Esophagus muscularis mucosa (tissue), 4 donors: ENCODE measurements around the gene ZFHX3. TPM values are rescaled to one million over a fixed set of nuclear protein-coding genes. Genes with fewer than 3 reads are reported as not detected.

ENCODE experiments used
- DNase-seq: peaks from one replicate; pipeline ENCODE4 v3.0.0-alpha.2; 2017; ENCODE audit errors: extremely low spot score
- H3K27ac ChIP-seq, 4 donors: fragments of 200-600 bp; sonication (generic); replicated peaks in 1 of 4; 1 replicate in 3 of 4; 2 replicates in 1 of 4; pipeline ENCODE4 v1.5.1; 2016 to 2019; ENCODE audit warnings: mild to moderate bottlenecking in 1 of 4
- H3K27me3 ChIP-seq, 4 donors: fragments of 200-600 bp; sonication (generic); one replicate each; pipeline versions ENCODE4 v1.5.1 to v1.6.0; 2016 to 2019
- H3K36me3 ChIP-seq, 4 donors: fragments of 200-600 bp; sonication (generic); one replicate each; pipeline ENCODE4 v1.5.1; 2016 to 2019
- H3K4me1 ChIP-seq, 4 donors: fragments of 200-600 bp; sonication (generic); one replicate each; pipeline ENCODE4 v1.5.1; 2016 to 2019
- H3K4me3 ChIP-seq, 4 donors: fragments of 200-600 bp; sonication (generic); 1 replicate in 2 of 4; 2 replicates in 2 of 4; pipeline ENCODE4 v1.5.1; 2016 to 2019; ENCODE audit warnings: mild to moderate bottlenecking in 4 of 4, moderate library complexity in 1 of 4
- H3K9me3 ChIP-seq, 4 donors: fragments of 200-600 bp; sonication (generic); 1 replicate in 3 of 4; 2 replicates in 1 of 4; pipeline ENCODE4 v1.5.1; 2016 to 2019
- CTCF ChIP-seq, 3 experiments: fragments of 200-600 bp in 2 of 3; fragments of 450-650 bp in 1 of 3; sonication (generic) in 2 of 3; IDR thresholded peaks; one replicate each; pipeline ENCODE4 v1.5.1; 2017 to 2019; ENCODE audit warnings: antibody characterized with exemption in 3 of 3, mild to moderate bottlenecking in 2 of 3, moderate library complexity in 1 of 3
- EP300 ChIP-seq: sonication (generic); formaldehyde crosslinking; IDR thresholded peaks from one replicate; pipeline ENCODE4 v1.6.1; 2017; ENCODE audit warnings: antibody characterized with exemption
- POLR2A ChIP-seq: fragments of 450-650 bp; IDR thresholded peaks from one replicate; pipeline ENCODE4 v1.6.1; 2017; ENCODE audit warnings: antibody characterized with exemption, moderate library complexity, mild to moderate bottlenecking, low read depth
- POLR2AphosphoS5 ChIP-seq, 2 donors: sonication (generic); formaldehyde crosslinking; IDR thresholded peaks; one replicate each; pipeline ENCODE4 v1.6.1; 2017; ENCODE audit warnings: antibody characterized with exemption in 2 of 2
- WGBS: methylation state at CpG from one replicate; pipeline ENCODE4 v1.1.5; 2018; 5-methylcytosine and 5-hydroxymethylcytosine counted together
- intact Hi-C: fragments of 100-400 bp; cut with DNase I; formaldehyde crosslinking; loops from one replicate; pipeline ENCODE4 v1.15.1; 2023
- total RNA-seq, 4 donors: library from RNA; depleted of rRNA; stranded (reverse); fragments of >200 nt; gene quantifications; one replicate each; pipeline versions ENCODE4 v1.1.0 to v1.2.1, GENCODE V29; 2016

ZFHX3 gene
- total RNA-seq, 4 donors from 2014 or later, result 25.7 to 53.0 (median 30.6) TPM

GRCh38 chr16:72925631-72925979 lies 122.3 kb downstream of the ZFHX3 start:
- Histone ChIP-seq H3K27ac (no peak overlapping the region), H3K27me3 (no peaks in the 10 kb centered on the region), H3K36me3 (no peaks in the 10 kb centered on the region), H3K4me3 (no peak overlapping the region), H3K9me3 (no peaks in the 10 kb centered on the region), H3K4me1 (peaks cover 3 to 31% (median 19%) of the 10 kb centered on the region in 4 donors)
- no peak for DNase-seq
- TF ChIP-seq CTCF (IDR thresholded peaks at IDR 0.05) (no peak), POLR2A (no peak), POLR2AphosphoS5 (IDR thresholded peaks at IDR 0.05) (no peak), EP300 (no peak)
- WGBS, result 99% methylated on average over 5 of the region's 5 CpGs
- intact Hi-C loops, result no loop called here

- Histone ChIP-seq H3K4me1 (peaks cover 0 to 28% (median 18%) of the 10 kb centered on the region in 4 donors), H3K9me3 (no peaks in the 10 kb centered on the region), H3K4me3 (no peak overlapping the region), H3K27ac (no peak overlapping the region), H3K27me3 (no peaks in the 10 kb centered on the region), H3K36me3 (no peaks in the 10 kb centered on the region)
- TF ChIP-seq EP300 (no peak), POLR2AphosphoS5 (IDR thresholded peaks at IDR 0.05) (no peak)
- intact Hi-C loops, result no loop called here
- DNase-seq, result no peak
- WGBS, result 98% methylated on average over 17 of the region's 17 CpGs
These were observed 122.8 kb downstream of the ZFHX3 start for GRCh38 chr16:72924927-72925630.

GRCh38 chr16:72924537-72924926 lies 123.4 kb downstream of the ZFHX3 start:
- Histone ChIP-seq H3K36me3 (no peaks in the 10 kb centered on the region), H3K9me3 (no peaks in the 10 kb centered on the region), H3K27me3 (no peaks in the 10 kb centered on the region), H3K27ac (no peak overlapping the region), H3K4me1 (peaks cover 0 to 28% (median 18%) of the 10 kb centered on the region in 4 donors), H3K4me3 (no peak overlapping the region)
- DNase-seq, result no peak
- WGBS, result 91% methylated on average over 9 of the region's 9 CpGs
- intact Hi-C loops, result no loop called here
- TF ChIP-seq POLR2AphosphoS5 (IDR thresholded peaks at IDR 0.05), result no peak
- no peak for TF ChIP-seq POLR2A
- TF ChIP-seq CTCF (IDR thresholded peaks at IDR 0.05), result no peak
- TF ChIP-seq EP300, result no peak

- Histone ChIP-seq H3K36me3 (no peaks in the 10 kb centered on the region), H3K27ac (no peak overlapping the region), H3K27me3 (no peaks in the 10 kb centered on the region), H3K9me3 (no peaks in the 10 kb centered on the region), H3K4me1 (peaks cover 0 to 28% (median 18%) of the 10 kb centered on the region in 4 donors), H3K4me3 (no peak overlapping the region)
- intact Hi-C loops, result no loop called here
- TF ChIP-seq POLR2A, result no peak
- DNase-seq, result no peak
- WGBS, result 98% methylated on average over 11 of the region's 11 CpGs
These were observed 124.2 kb downstream of the ZFHX3 start for GRCh38 chr16:72923757-72924156.

GRCh38 chr16:72922714-72923113 lies 125.2 kb downstream of the ZFHX3 start:
- WGBS, result 69% methylated on average over 3 of the region's 3 CpGs
- TF ChIP-seq POLR2AphosphoS5 (IDR thresholded peaks at IDR 0.05) (no peak), POLR2A (no peak), CTCF (IDR thresholded peaks at IDR 0.05) (no peak), EP300 (no peak)
- no peaks in the 10 kb centered on the region for H3K36me3 ChIP-seq

GRCh38 chr16:72921620-72922019 lies 126.3 kb downstream of the ZFHX3 start:
- intact Hi-C loops, result no loop called here
- Histone ChIP-seq H3K9me3 (no peaks in the 10 kb centered on the region), H3K4me1 (peaks cover 0 to 21% (median 14%) of the 10 kb centered on the region in 4 donors), H3K36me3 (no peaks in the 10 kb centered on the region), H3K4me3 (peak overlapping the region in 3 of 4 donors; percentile 16 to 28 (median 22)), H3K27ac (peak overlapping the region in 1 of 4 donors; percentile 6), H3K27me3 (no peaks in the 10 kb centered on the region)
- DNase-seq, result no peak
- WGBS, result 58% methylated on average over 12 of the region's 15 CpGs
- no peak for TF ChIP-seq EP300
- TF ChIP-seq POLR2AphosphoS5 (IDR thresholded peaks at IDR 0.05), result no peak
- no peak for TF ChIP-seq CTCF (IDR thresholded peaks at IDR 0.05)
- no peak for TF ChIP-seq POLR2A

More at GRCh38 chr16:72922714-72923113, 125.2 kb downstream of the ZFHX3 start:
- DNase-seq, result no peak
- intact Hi-C loops, result no loop called here
- Histone ChIP-seq H3K27me3 (no peaks in the 10 kb centered on the region), H3K9me3 (no peaks in the 10 kb centered on the region), H3K4me1 (peaks cover 0 to 28% (median 18%) of the 10 kb centered on the region in 4 donors), H3K4me3 (no peak overlapping the region), H3K27ac (no peak overlapping the region)
